Breast epithelium (tissue), 4 donors: Measurements from ENCODE around the gene TP63. TPM values are rescaled to one million over a fixed set of nuclear protein-coding genes. Genes with fewer than 3 reads are reported as not detected.

Source experiments
- DNase-seq, 2 donors: peaks; one replicate each; pipeline ENCODE4 v3.0.0-alpha.2; 2019; ENCODE audit warnings: low spot score in 2 of 2
- H3K27ac ChIP-seq, 2 donors: fragments of 200-600 bp; sonication (generic) in 1 of 2; one replicate each; pipeline ENCODE4 v1.5.1; 2016 to 2019; ENCODE audit warnings: mild to moderate bottlenecking in 1 of 2
- H3K27me3 ChIP-seq, 2 donors: fragments of 200-600 bp; sonication (generic) in 1 of 2; one replicate each; pipeline versions ENCODE4 v1.5.1 to v1.6.0; 2017 to 2019; ENCODE audit warnings: control low read depth in 1 of 2, mild to moderate bottlenecking in 1 of 2
- H3K36me3 ChIP-seq: fragments of 200-600 bp; one replicate; pipeline ENCODE4 v1.5.1; 2019
- H3K4me1 ChIP-seq, 2 donors: fragments of 200-600 bp; sonication (generic); one replicate each; pipeline ENCODE4 v1.5.1; 2016 to 2019; ENCODE audit warnings: control low read depth in 1 of 2
- H3K4me3 ChIP-seq, 3 donors: fragments of 200-600 bp; sonication (generic); 1 replicate in 2 of 3; 2 replicates in 1 of 3; pipeline ENCODE4 v1.5.1; 2016 to 2019; ENCODE audit warnings: mild to moderate bottlenecking in 3 of 3, moderate library complexity in 2 of 3
- H3K9me3 ChIP-seq, 2 donors: fragments of 200-600 bp; sonication (generic) in 1 of 2; one replicate each; pipeline ENCODE4 v1.5.1; 2016 to 2019; ENCODE audit warnings: control low read depth in 1 of 2
- CTCF ChIP-seq, 3 donors: fragments of 450-650 bp; IDR thresholded peaks; one replicate each; pipeline ENCODE4 v1.5.1; 2016 to 2017; ENCODE audit warnings: antibody characterized with exemption in 3 of 3, mild to moderate bottlenecking in 3 of 3, moderate library complexity in 3 of 3
- POLR2A ChIP-seq: fragments of 450-650 bp; IDR thresholded peaks from one replicate; pipeline ENCODE4 v1.6.1; 2016; ENCODE audit warnings: antibody characterized with exemption, mild to moderate bottlenecking, moderate library complexity
- POLR2AphosphoS5 ChIP-seq, 3 donors: sonication (generic); formaldehyde crosslinking; IDR thresholded peaks; one replicate each; pipeline ENCODE4 v1.6.1; 2017; ENCODE audit warnings: antibody characterized with exemption in 3 of 3
- intact Hi-C: fragments of 100-400 bp; cut with DNase I; formaldehyde crosslinking; loops from one replicate; pipeline ENCODE4 v1.15.1; 2023; ENCODE audit warnings: low total_unique reads
- total RNA-seq, 3 donors: library from RNA; depleted of rRNA; stranded (reverse); fragments of >200 nt; gene quantifications; one replicate each; pipeline ENCODE4 v1.1.0, GENCODE V29; 2016

The TP63 gene
- total RNA-seq, 3 donors from 2014 or later: 0.96 to 47.7 (median 20.0) TPM

- no peak for DNase-seq
- TF ChIP-seq CTCF (IDR thresholded peaks at IDR 0.05) (no peak), POLR2A (no peak), POLR2AphosphoS5 (IDR thresholded peaks at IDR 0.05) (no peak)
- intact Hi-C loops: no loop called here
- no peaks in the 10 kb centered on the region for H3K27me3 ChIP-seq
- no peaks in the 10 kb centered on the region for H3K4me1 ChIP-seq
- no peaks in the 10 kb centered on the region for H3K36me3 ChIP-seq
- H3K27ac ChIP-seq: no peak overlapping the region
- no peak overlapping the region for H3K4me3 ChIP-seq
- H3K9me3 ChIP-seq: no peaks in the 10 kb centered on the region
Measured at GRCh38 chr3:189771842-189772450, 140.8 kb downstream of the TP63 start.

- TF ChIP-seq CTCF (IDR thresholded peaks at IDR 0.05): no peak
- TF ChIP-seq POLR2AphosphoS5 (IDR thresholded peaks at IDR 0.05): no peak
- no peak for TF ChIP-seq POLR2A
- no peak overlapping the region for H3K27ac ChIP-seq
- no peaks in the 10 kb centered on the region for H3K9me3 ChIP-seq
- H3K27me3 ChIP-seq: no peaks in the 10 kb centered on the region
- intact Hi-C loops: no loop called here
- no peaks in the 10 kb centered on the region for H3K4me1 ChIP-seq
- no peak for DNase-seq
- no peaks in the 10 kb centered on the region for H3K36me3 ChIP-seq
- no peak overlapping the region for H3K4me3 ChIP-seq
Measured at GRCh38 chr3:189772584-189772983, 141.4 kb downstream of the TP63 start.

GRCh38 chr3:189773056-189773455 is 141.9 kb downstream of the TP63 start:
- Histone ChIP-seq H3K27ac (no peak overlapping the region), H3K27me3 (no peaks in the 10 kb centered on the region), H3K36me3 (no peaks in the 10 kb centered on the region), H3K4me1 (no peaks in the 10 kb centered on the region), H3K4me3 (no peak overlapping the region), H3K9me3 (no peaks in the 10 kb centered on the region)
- DNase-seq: no peak
- intact Hi-C loops: no loop called here
- TF ChIP-seq CTCF (IDR thresholded peaks at IDR 0.05): no peak
- TF ChIP-seq POLR2AphosphoS5 (IDR thresholded peaks at IDR 0.05): no peak
- no peak for TF ChIP-seq POLR2A

- no peak for DNase-seq
- no peaks in the 10 kb centered on the region for H3K9me3 ChIP-seq
- H3K27ac ChIP-seq: no peak overlapping the region
- H3K36me3 ChIP-seq: no peaks in the 10 kb centered on the region
- no peaks in the 10 kb centered on the region for H3K27me3 ChIP-seq
- no peaks in the 10 kb centered on the region for H3K4me1 ChIP-seq
- TF ChIP-seq CTCF (IDR thresholded peaks at IDR 0.05): no peak
- TF ChIP-seq POLR2A: no peak
- no peak for TF ChIP-seq POLR2AphosphoS5 (IDR thresholded peaks at IDR 0.05)
- H3K4me3 ChIP-seq: no peak overlapping the region
- intact Hi-C loops: no loop called here
Measured at GRCh38 chr3:189776149-189776824, 145.1 kb downstream of the TP63 start.

- Histone ChIP-seq H3K4me3 (no peak overlapping the region), H3K27ac (no peak overlapping the region), H3K4me1 (no peaks in the 10 kb centered on the region), H3K36me3 (no peaks in the 10 kb centered on the region), H3K27me3 (no peaks in the 10 kb centered on the region), H3K9me3 (no peaks in the 10 kb centered on the region)
- no peak for DNase-seq
- TF ChIP-seq POLR2AphosphoS5 (IDR thresholded peaks at IDR 0.05): no peak
- intact Hi-C loops: no loop called here
Measured at GRCh38 chr3:189778340-189778950, 147.3 kb downstream of the TP63 start.
